ENCODE results near the gene RARS2. TPM values are rescaled to one million over a fixed set of nuclear protein-coding genes. Genes with fewer than 3 reads are reported as not detected.
A peak's percentile ranks its signal among the peaks of the same experiment; 100 is the strongest.

Gene RARS2, protein sequence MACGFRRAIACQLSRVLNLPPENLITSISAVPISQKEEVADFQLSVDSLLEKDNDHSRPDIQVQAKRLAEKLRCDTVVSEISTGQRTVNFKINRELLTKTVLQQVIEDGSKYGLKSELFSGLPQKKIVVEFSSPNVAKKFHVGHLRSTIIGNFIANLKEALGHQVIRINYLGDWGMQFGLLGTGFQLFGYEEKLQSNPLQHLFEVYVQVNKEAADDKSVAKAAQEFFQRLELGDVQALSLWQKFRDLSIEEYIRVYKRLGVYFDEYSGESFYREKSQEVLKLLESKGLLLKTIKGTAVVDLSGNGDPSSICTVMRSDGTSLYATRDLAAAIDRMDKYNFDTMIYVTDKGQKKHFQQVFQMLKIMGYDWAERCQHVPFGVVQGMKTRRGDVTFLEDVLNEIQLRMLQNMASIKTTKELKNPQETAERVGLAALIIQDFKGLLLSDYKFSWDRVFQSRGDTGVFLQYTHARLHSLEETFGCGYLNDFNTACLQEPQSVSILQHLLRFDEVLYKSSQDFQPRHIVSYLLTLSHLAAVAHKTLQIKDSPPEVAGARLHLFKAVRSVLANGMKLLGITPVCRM
- total RNA-seq (31.7 TPM), polyA plus RNA-seq (ENCODE audit: insufficient read depth, low read depth, low replicate concordance) (23.4 TPM)
- long read RNA-seq, donor 1, partial matches to known transcripts: 0 of 2 reads
- long read RNA-seq, donor 1, other reads (novel, unspliced or antisense): 0 of 2 reads
- long read RNA-seq, donor 2, partial matches to known transcripts: 12 of 14 reads
- long read RNA-seq, donor 2, other reads (novel, unspliced or antisense): 0 of 14 reads
- long read RNA-seq, donor 3, partial matches to known transcripts: 53 of 73 reads
- long read RNA-seq, donor 3, other reads (novel, unspliced or antisense): 16 of 73 reads
- long read RNA-seq, donor 4, transcript RARS2-201 (20 exons, 1,818 nt): major isoform, 6 of 6 reads
- long read RNA-seq, donor 4, partial matches to known transcripts: 0 of 6 reads
- long read RNA-seq, donor 4, other reads (novel, unspliced or antisense): 0 of 6 reads
- long read RNA-seq, donor 5: 0 reads
- long read RNA-seq, donor 6, partial matches to known transcripts: 6 of 8 reads
- long read RNA-seq, donor 6, other reads (novel, unspliced or antisense): 0 of 8 reads
- long read RNA-seq, donor 7, transcript RARS2-201 (20 exons, 1,818 nt): major isoform, 19 of 45 reads
- long read RNA-seq, donor 7, partial matches to known transcripts: 7 of 45 reads
- long read RNA-seq, donor 7, other reads (novel, unspliced or antisense): 19 of 45 reads
- long read RNA-seq, donor 8, partial matches to known transcripts: 0 of 3 reads
- long read RNA-seq, donor 8, other reads (novel, unspliced or antisense): 0 of 3 reads
- long read RNA-seq, donor 9: 0 reads
- long read RNA-seq, donor 10, partial matches to known transcripts: 8 of 12 reads
- long read RNA-seq, donor 10, other reads (novel, unspliced or antisense): 0 of 12 reads

DNA sequence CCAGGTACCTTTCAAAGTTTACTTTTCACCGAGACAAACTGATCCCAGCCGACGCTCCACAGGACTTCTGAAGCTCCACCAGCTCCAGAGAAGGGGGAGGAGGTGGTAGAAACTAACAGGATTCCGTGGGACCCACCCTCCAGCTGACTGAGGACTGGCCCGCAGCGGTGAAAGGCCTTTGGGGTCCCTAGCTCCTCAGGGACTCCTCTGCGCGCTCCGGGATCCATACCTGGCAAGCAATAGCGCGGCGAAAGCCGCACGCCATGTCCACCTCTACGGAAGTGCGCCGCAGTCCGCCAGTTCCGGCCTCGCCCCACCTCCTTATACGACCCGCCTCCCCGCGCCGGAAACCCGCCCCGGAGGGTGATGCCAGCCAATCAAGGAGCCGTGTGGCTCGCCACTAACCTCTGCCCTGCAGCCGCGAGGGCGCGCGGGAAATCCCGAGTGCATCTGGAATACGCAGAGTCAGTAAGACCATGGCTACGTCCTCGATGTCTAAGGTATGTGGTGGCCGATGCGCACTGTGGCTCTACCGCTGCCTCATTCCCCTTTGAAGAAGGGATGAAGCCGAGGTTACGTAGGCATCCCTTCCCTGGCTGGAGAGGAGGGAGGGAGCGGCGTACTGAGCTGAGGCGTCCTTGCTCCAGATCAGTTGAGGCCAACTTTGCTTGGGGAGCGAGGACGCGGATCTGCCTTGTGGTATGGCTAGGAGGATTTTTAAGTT is at the start of gene RARS2, which contains the start of gene ORC3:
RARS2 (minus strand) TSS at position 295 of the 724 bp plus-strand sequence; CDS start at position 265, 30 bp downstream.
ORC3 (plus strand) TSS at position 443 of the 724 bp plus-strand sequence; CDS start at position 477, 34 bp downstream.
- H3K9me3 ChIP-seq (ENCODE audit: control insufficient read depth in 2 of 3, insufficient read depth in 1 of 3, low read length in 3 of 3): no peaks in the 10 kb centered on the region
- peak within 1 kb of the TSS; percentile 87 to 100 (median 92) for H3K9ac ChIP-seq (ENCODE audit: low read length in 3 of 3)
- peak within 1 kb of the TSS; percentile 68 to 71 for H3K27ac ChIP-seq (ENCODE audit: low read depth in 2 of 2, low read length in 2 of 2)
- FAIRE-seq (peak; percentile 63), DNase-seq (peak; percentile 96 to 99 (median 97))
- no peaks in the 10 kb centered on the region for H3K27me3 ChIP-seq (ENCODE audit: control insufficient read depth, insufficient read depth, low read length)
- H3K4me3 ChIP-seq (ENCODE audit: low read length in 3 of 3): peak within 1 kb of the TSS; percentile 99 to 100 (median 100)
- peaks cover 0 to 8% (median 7%) of the 10 kb centered on the region in 3 donors for H3K4me1 ChIP-seq (ENCODE audit: control insufficient read depth in 2 of 3, insufficient read depth in 2 of 3, low read depth in 1 of 3, low read length in 3 of 3)
- TF ChIP-seq CTCF (IDR thresholded peaks at IDR 0.05; ENCODE audit: borderline replicate concordance, extremely low read depth, insufficient read depth): no peak
- H3K36me3 ChIP-seq (ENCODE audit: control insufficient read depth in 2 of 3, insufficient read depth in 3 of 3, low read length in 3 of 3): no peaks in the 10 kb centered on the region
- intact Hi-C loops (cut with DNase I): no loop called here

DNA sequence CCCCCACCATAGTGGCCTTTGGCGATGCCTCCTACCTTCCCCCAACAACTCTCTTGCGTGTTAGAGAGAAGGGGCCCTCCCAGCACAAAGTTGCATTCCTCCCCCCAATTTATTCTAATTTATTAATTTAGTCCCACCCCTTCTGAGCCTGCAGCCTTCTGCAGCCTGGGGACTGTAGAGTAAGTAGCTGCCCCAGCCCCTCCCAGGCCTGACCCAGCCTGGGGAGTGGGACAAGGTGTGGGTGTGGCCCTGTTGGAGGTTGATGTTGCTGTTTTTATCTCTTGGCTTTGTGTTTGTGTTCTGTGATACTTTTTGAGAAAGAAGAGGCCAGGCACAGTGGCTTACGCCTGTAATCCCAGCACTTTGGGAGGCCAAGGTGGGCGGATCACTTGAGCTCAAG is 49.6 kb upstream of the RARS2 start:
- no peak for TF ChIP-seq CTCF (IDR thresholded peaks at IDR 0.05; ENCODE audit: borderline replicate concordance, extremely low read depth, insufficient read depth)
- Histone ChIP-seq H3K9me3 (ENCODE audit: control insufficient read depth in 2 of 3, insufficient read depth in 1 of 3, low read length in 3 of 3) (no peaks in the 10 kb centered on the region), H3K27me3 (ENCODE audit: control insufficient read depth, insufficient read depth, low read length) (no peaks in the 10 kb centered on the region), H3K4me3 (ENCODE audit: low read length in 3 of 3) (no peak overlapping the region), H3K4me1 (ENCODE audit: control insufficient read depth in 2 of 3, insufficient read depth in 2 of 3, low read depth in 1 of 3, low read length in 3 of 3) (no peaks in the 10 kb centered on the region), H3K9ac (ENCODE audit: low read length in 3 of 3) (no peak overlapping the region), H3K27ac (ENCODE audit: low read depth in 2 of 2, low read length in 2 of 2) (no peak overlapping the region), H3K36me3 (ENCODE audit: control insufficient read depth in 2 of 3, insufficient read depth in 3 of 3, low read length in 3 of 3) (peaks cover 0 to 3% (median 2%) of the 10 kb centered on the region in 3 donors)
- FAIRE-seq (no peak), DNase-seq (no peak)
- intact Hi-C loops (cut with DNase I): no loop called here

- no peak for FAIRE-seq
These were observed 47.3 kb upstream of the RARS2 start for GRCh38 chr6:87637106-87637505.

More at GRCh38 chr6:87637106-87637505, 47.3 kb upstream of the RARS2 start:
- Histone ChIP-seq H3K27ac (ENCODE audit: low read depth in 2 of 2, low read length in 2 of 2) (no peak overlapping the region), H3K36me3 (ENCODE audit: control insufficient read depth in 2 of 3, insufficient read depth in 3 of 3, low read length in 3 of 3) (peaks cover 0 to 3% (median 2%) of the 10 kb centered on the region in 3 donors), H3K27me3 (ENCODE audit: control insufficient read depth, insufficient read depth, low read length) (no peaks in the 10 kb centered on the region), H3K4me3 (ENCODE audit: low read length in 3 of 3) (no peak overlapping the region), H3K4me1 (ENCODE audit: control insufficient read depth in 2 of 3, insufficient read depth in 2 of 3, low read depth in 1 of 3, low read length in 3 of 3) (no peaks in the 10 kb centered on the region), H3K9ac (ENCODE audit: low read length in 3 of 3) (no peak overlapping the region), H3K9me3 (ENCODE audit: control insufficient read depth in 2 of 3, insufficient read depth in 1 of 3, low read length in 3 of 3) (no peaks in the 10 kb centered on the region)
- intact Hi-C loops (cut with DNase I): no loop called here
- TF ChIP-seq CTCF (IDR thresholded peaks at IDR 0.05; ENCODE audit: borderline replicate concordance, extremely low read depth, insufficient read depth): no peak
- DNase-seq: no peak

Measured in kidney (tissue), 22 donors.